ENCODE measurements around the gene WNT3A.

The WNT3A gene

DNA sequence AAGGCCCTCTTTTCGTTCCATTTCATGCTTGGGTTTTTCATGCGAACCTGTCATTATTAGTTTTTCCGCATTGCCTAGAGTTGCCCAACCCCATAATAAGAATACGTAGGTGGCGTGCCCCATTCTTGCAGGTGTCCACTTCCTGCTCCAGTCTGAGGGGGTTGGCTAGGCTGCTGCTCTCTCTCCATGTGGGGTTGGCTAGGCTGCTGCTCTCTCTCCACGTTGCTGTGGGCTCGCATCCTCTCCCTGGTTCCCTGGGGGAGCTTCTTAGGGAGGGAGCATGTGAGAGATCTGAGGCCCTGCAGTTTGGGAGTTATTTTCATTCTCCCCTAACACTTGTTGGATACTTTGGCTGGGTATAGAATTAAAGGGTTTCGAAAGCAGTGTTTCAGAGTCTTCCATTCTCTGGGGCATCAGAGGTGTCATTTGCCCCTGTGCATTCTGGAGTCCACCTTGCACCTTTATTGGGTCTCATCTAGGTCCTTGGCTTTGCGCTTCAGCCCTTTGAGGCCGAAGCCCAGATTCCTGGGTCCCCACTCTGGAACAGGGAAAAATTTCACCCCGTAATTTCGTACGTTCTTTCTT is 87.7 kb downstream of the WNT3A start:
- Histone ChIP-seq H3K36me3 (ENCODE audit: control insufficient read depth, insufficient read depth, low read length) (peaks cover 74% of the 10 kb centered on the region), H3K27ac (ENCODE audit: low read depth, low read length) (no peak overlapping the region), H3K9me3 (ENCODE audit: control insufficient read depth, insufficient read depth, low read depth, low read length) (peaks cover 12% of the 10 kb centered on the region; the same call in 1 of the 2 replicates), H3K4me3 (ENCODE audit: low read depth, low read length) (no peak overlapping the region), H3K4me1 (ENCODE audit: control insufficient read depth, insufficient read depth, low read length) (no peaks in the 10 kb centered on the region), H3K9ac (ENCODE audit: low read length) (no peak overlapping the region), H3K27me3 (ENCODE audit: control insufficient read depth, insufficient read depth, low read length) (no peaks in the 10 kb centered on the region)

DNA sequence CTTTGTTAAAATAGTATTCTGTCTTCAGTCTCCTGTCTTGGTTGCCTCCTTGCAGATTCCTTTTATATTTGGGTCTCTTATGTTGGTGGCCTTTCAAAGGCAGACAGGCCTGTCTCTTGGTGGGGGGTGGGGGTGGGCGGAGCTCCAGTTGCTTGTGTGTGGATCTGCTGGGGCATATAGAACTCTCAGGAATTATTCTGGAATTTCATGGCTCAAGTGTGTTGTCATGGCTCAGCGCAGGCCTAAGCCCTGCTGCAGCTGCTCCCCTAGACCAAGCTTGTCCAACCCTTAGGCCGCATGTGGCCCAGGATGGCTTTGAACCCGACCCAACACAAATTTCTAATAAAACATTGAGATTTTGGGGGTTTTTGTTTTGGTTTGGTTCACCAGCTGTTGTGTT is 88.4 kb downstream of the WNT3A start:
- Histone ChIP-seq H3K36me3 (ENCODE audit: control insufficient read depth, insufficient read depth, low read length) (peaks cover 76% of the 10 kb centered on the region), H3K27me3 (ENCODE audit: control insufficient read depth, insufficient read depth, low read length) (no peaks in the 10 kb centered on the region), H3K4me1 (ENCODE audit: control insufficient read depth, insufficient read depth, low read length) (no peaks in the 10 kb centered on the region), H3K4me3 (ENCODE audit: low read depth, low read length) (no peak overlapping the region), H3K9me3 (ENCODE audit: control insufficient read depth, insufficient read depth, low read depth, low read length) (peaks cover 12% of the 10 kb centered on the region; the same call in 1 of the 2 replicates), H3K9ac (ENCODE audit: low read length) (no peak overlapping the region), H3K27ac (ENCODE audit: low read depth, low read length) (no peak overlapping the region)

DNA sequence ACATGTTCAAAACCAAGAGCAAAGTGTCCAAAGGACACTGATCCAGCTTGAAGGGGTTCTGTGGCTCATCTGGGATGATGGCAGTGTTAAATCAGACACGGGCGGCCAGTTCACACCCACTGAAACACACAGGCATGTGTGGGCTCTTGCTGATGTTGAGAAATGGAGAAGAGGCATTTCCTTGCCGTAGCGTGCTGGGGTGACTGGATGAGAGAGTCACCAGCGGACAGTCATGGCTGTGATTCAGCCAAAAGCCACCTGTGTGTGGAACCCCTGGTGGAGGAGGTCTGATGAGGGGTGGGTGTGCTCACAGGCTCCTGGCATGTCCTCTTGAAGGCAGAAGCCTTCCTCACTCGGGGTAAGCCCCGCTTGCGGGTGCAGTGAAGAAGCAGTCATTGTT is 89.1 kb downstream of the WNT3A start:
- no peaks in the 10 kb centered on the region for H3K27me3 ChIP-seq (ENCODE audit: control insufficient read depth, insufficient read depth, low read length)

DNA sequence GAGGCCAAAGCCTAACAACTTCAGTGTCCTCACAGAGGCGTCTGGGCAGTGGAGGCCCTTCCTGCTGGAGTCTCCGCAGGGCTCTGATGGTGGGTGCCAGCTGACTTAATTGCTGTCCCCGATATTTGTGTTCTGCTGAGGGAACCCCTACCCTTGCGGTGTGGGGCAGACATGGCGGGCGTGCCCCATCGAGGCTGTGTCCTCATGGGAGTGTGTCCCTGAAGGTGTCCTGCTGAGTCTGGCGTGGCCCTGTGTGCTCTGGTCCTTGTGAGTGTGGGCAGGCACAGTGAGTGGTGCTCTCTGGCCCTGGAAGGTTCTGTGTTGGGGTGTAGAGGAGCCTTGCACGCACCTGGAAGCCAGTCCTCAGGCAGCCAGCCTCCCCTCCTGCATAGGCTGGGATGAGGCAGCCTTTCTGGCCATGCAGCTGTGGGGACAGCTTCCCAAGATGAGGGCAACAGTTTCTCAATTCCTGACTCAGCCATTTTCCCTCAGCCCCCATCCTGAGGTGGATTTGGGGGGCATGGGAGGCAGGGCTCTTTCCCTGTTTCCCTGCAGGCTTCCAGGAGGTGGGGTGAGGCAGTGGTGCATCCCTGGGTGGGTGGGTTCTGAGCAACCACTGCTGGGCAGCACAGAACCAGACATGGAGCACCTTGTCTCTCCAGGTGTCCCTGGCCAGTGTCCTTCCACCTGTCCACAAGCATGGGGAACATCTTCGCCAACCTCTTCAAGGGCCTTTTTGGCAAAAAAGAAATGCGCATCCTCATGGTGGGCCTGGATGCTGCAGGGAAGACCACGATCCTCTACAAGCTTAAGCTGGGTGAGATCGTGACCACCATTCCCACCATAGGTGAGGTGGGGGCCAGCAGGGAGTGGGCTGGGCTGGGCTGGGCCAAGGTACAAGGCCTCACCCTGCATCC is 89.9 kb downstream of the WNT3A start:
- Histone ChIP-seq H3K4me1 (ENCODE audit: control insufficient read depth, insufficient read depth, low read length) (0 out of 2 replicates have a peak, but pooled peaks cover 3% of the 10 kb centered on the region), H3K9ac (ENCODE audit: low read length) (no peak overlapping the region), H3K27me3 (ENCODE audit: control insufficient read depth, insufficient read depth, low read length) (no peaks in the 10 kb centered on the region), H3K36me3 (ENCODE audit: control insufficient read depth, insufficient read depth, low read length) (peaks cover 83% of the 10 kb centered on the region), H3K27ac (ENCODE audit: low read depth, low read length) (no peak overlapping the region), H3K4me3 (ENCODE audit: low read depth, low read length) (no peak overlapping the region), H3K9me3 (ENCODE audit: control insufficient read depth, insufficient read depth, low read depth, low read length) (peaks cover 12% of the 10 kb centered on the region; the same call in 1 of the 2 replicates)

More for the DNA sequence above, 89.1 kb downstream of the WNT3A start:
- Histone ChIP-seq H3K9me3 (ENCODE audit: control insufficient read depth, insufficient read depth, low read depth, low read length) (peaks cover 12% of the 10 kb centered on the region; the same call in 1 of the 2 replicates), H3K36me3 (ENCODE audit: control insufficient read depth, insufficient read depth, low read length) (peaks cover 84% of the 10 kb centered on the region), H3K4me1 (ENCODE audit: control insufficient read depth, insufficient read depth, low read length) (no peaks in the 10 kb centered on the region), H3K9ac (ENCODE audit: low read length) (no peak overlapping the region), H3K4me3 (ENCODE audit: low read depth, low read length) (no peak overlapping the region), H3K27ac (ENCODE audit: low read depth, low read length) (no peak overlapping the region)

DNA sequence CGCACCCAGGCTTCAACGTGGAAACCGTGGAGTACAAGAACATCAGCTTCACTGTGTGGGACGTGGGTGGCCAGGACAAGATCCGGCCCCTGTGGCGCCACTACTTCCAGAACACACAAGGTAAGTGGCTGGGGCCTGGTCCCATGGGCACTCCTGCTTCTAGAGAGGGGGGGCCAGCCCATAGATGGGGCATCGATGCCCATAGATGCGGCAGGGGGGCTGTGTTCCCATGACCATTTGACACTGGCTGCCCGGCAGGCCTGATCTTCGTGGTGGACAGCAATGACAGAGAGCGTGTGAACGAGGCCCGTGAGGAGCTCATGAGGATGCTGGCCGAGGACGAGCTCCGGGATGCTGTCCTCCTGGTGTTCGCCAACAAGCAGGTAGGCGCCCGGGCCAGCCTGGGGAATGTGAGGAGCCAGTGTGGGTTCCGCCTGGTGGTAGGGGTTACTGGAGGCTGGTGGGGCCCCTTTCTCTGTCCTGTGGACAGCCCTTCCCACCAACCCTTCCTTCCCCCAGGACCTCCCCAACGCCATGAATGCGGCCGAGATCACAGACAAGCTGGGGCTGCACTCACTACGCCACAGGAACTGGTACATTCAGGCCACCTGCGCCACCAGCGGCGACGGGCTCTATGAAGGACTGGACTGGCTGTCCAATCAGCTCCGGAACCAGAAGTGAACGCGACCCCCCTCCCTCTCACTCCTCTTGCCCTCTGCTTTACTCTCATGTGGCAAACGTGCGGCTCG is 90.7 kb downstream of the WNT3A start:
- no peaks in the 10 kb centered on the region for H3K27me3 ChIP-seq (ENCODE audit: control insufficient read depth, insufficient read depth, low read length)
- H3K9ac ChIP-seq (ENCODE audit: low read length): no peak overlapping the region
- H3K36me3 ChIP-seq (ENCODE audit: control insufficient read depth, insufficient read depth, low read length): peaks cover 75% of the 10 kb centered on the region
- peaks cover 12% of the 10 kb centered on the region; the same call in 1 of the 2 replicates for H3K9me3 ChIP-seq (ENCODE audit: control insufficient read depth, insufficient read depth, low read depth, low read length)
- H3K4me3 ChIP-seq (ENCODE audit: low read depth, low read length): no peak overlapping the region
- no peak overlapping the region for H3K27ac ChIP-seq (ENCODE audit: low read depth, low read length)
- 0 out of 2 replicates have a peak, but pooled peaks cover 3% of the 10 kb centered on the region for H3K4me1 ChIP-seq (ENCODE audit: control insufficient read depth, insufficient read depth, low read length)

DNA sequence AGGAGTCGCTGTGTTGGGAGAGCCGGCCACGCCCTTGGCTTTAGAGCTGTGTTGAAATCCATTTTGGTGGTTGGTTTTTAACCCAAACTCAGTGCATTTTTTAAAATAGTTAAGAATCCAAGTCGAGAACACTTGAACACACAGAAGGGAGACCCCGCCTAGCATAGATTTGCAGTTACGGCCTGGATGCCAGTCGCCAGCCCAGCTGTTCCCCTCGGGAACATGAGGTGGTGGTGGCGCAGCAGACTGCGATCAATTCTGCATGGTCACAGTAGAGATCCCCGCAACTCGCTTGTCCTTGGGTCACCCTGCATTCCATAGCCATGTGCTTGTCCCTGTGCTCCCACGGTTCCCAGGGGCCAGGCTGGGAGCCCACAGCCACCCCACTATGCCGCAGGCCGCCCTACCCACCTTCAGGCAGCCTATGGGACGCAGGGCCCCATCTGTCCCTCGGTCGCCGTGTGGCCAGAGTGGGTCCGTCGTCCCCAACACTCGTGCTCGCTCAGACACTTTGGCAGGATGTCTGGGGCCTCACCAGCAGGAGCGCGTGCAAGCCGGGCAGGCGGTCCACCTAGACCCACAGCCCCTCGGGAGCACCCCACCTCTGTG is 91.6 kb downstream of the WNT3A start:
- H3K4me1 ChIP-seq (ENCODE audit: control insufficient read depth, insufficient read depth, low read length): 0 out of 2 replicates have a peak, but pooled peaks cover 3% of the 10 kb centered on the region
- peaks cover 7% of the 10 kb centered on the region; the same call in 1 of the 2 replicates for H3K9me3 ChIP-seq (ENCODE audit: control insufficient read depth, insufficient read depth, low read depth, low read length)
- H3K27me3 ChIP-seq (ENCODE audit: control insufficient read depth, insufficient read depth, low read length): no peaks in the 10 kb centered on the region
- H3K4me3 ChIP-seq (ENCODE audit: low read depth, low read length): no peak overlapping the region
- no peak overlapping the region for H3K27ac ChIP-seq (ENCODE audit: low read depth, low read length)
- no peak overlapping the region for H3K9ac ChIP-seq (ENCODE audit: low read length)
- H3K36me3 ChIP-seq (ENCODE audit: control insufficient read depth, insufficient read depth, low read length): peaks cover 68% of the 10 kb centered on the region

DNA sequence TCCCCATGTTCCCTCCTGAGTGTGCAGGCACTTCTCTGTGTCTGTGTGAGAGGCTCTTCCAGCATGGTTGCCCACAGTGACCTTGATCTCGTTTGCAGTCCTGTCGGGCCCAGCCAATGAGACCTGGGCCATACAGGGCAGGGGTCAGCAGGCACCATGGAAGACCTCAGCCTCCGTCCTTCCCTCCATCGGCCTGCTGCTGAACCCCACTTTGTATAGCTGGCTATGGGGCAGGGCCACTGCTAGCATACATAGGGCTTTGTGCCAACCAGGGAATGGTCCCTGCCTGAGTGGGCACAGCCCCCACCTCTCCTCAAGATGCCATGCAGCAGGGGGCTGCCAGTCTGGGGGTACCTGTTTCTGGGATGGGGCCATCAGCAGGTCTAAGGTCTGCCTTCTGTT is 92.5 kb downstream of the WNT3A start:
- Histone ChIP-seq H3K36me3 (ENCODE audit: control insufficient read depth, insufficient read depth, low read length) (peaks cover 62% of the 10 kb centered on the region), H3K27ac (ENCODE audit: low read depth, low read length) (no peak overlapping the region), H3K9me3 (ENCODE audit: control insufficient read depth, insufficient read depth, low read depth, low read length) (0 out of 2 replicates have a peak, but pooled peaks cover 2% of the 10 kb centered on the region), H3K4me3 (ENCODE audit: low read depth, low read length) (no peak overlapping the region), H3K27me3 (ENCODE audit: control insufficient read depth, insufficient read depth, low read length) (no peaks in the 10 kb centered on the region), H3K4me1 (ENCODE audit: control insufficient read depth, insufficient read depth, low read length) (peaks cover 3% of the 10 kb centered on the region; the same call in 1 of the 2 replicates), H3K9ac (ENCODE audit: low read length) (no peak overlapping the region)

DNA sequence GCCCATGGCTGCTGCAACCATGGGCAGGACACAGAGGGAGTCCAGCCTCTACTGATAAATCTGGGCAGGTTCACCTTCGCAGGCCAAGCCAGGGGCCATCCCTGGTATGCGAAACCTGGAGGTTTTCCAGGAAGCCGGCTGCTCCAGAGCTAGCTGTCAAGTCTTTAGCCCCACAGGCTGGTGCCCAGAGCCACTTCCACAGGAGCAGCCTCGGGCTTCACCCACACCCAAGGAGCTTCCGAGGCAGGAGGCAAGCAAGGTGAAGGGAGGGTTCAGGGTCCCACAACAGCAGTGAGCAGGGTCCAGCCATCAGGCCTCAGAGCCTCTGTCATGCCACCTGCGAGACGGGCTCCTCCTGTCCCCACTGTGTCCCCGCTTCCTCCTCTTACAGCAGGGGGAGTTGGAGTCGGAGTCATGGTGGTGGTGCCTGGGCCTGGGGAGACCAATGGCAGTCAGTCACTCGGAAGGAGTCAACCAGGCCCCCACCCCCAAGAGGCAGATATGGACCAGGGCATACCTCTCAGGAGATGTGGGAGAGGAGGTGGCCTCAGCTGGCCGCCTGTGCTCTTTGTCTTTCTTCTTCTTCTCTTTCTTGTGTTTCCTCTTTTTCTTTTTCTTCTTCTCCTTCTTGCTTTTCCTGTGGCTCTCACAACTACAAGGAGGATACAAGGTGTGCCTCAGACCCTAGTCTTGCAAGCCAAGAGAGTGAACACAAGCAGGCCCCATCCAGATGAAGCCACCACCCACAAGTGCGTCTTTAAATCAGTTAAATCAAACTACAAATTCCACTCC is 94.2 kb downstream of the WNT3A start:
- no peak overlapping the region for H3K27ac ChIP-seq (ENCODE audit: low read depth, low read length)
- no peak overlapping the region for H3K9ac ChIP-seq (ENCODE audit: low read length)
- H3K4me3 ChIP-seq (ENCODE audit: low read depth, low read length): peak overlapping the region; percentile 83

DNA sequence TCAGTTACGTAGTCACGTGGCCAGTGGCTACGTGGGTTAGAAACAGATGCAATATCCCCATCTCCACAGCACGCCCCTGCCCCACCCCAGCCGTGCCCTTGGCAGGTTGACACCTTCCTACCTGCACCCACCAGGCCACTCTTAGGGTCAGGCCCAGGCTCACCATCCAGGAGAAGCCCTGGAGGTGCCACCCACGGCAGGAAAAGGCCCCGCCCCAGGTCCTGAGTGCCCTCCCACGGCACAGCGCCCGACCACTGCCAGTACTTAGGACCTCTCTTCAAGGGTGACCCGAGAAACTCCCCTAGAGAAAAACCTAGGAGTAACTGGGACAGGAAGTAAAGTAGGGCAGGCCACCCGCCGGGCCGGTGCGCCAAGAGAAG is 94.8 kb downstream of the WNT3A start:
- Histone ChIP-seq H3K36me3 (ENCODE audit: control insufficient read depth, insufficient read depth, low read length) (peaks cover 59% of the 10 kb centered on the region), H3K4me1 (ENCODE audit: control insufficient read depth, insufficient read depth, low read length) (peaks cover 3% of the 10 kb centered on the region; the same call in 1 of the 2 replicates), H3K27me3 (ENCODE audit: control insufficient read depth, insufficient read depth, low read length) (no peaks in the 10 kb centered on the region), H3K4me3 (ENCODE audit: low read depth, low read length) (peak overlapping the region; percentile 83), H3K9ac (ENCODE audit: low read length) (no peak overlapping the region), H3K27ac (ENCODE audit: low read depth, low read length) (no peak overlapping the region), H3K9me3 (ENCODE audit: control insufficient read depth, insufficient read depth, low read depth, low read length) (no peaks in the 10 kb centered on the region)

More for the DNA sequence above, 94.2 kb downstream of the WNT3A start:
- H3K27me3 ChIP-seq (ENCODE audit: control insufficient read depth, insufficient read depth, low read length): no peaks in the 10 kb centered on the region
- peaks cover 59% of the 10 kb centered on the region for H3K36me3 ChIP-seq (ENCODE audit: control insufficient read depth, insufficient read depth, low read length)
- peaks cover 3% of the 10 kb centered on the region; the same call in 1 of the 2 replicates for H3K4me1 ChIP-seq (ENCODE audit: control insufficient read depth, insufficient read depth, low read length)
- no peaks in the 10 kb centered on the region for H3K9me3 ChIP-seq (ENCODE audit: control insufficient read depth, insufficient read depth, low read depth, low read length)
